SK-N-SH (cell line): ENCODE measurements around the gene GPD1L. TPM values are rescaled to one million over a fixed set of nuclear protein-coding genes. Genes with fewer than 3 reads are reported as not detected.
A peak's percentile ranks its signal among the peaks of the same experiment; 100 is the strongest.

Source experiments
- CTCF ChIA-PET: fragments of 300-600, 350-600 bp; formaldehyde crosslinking; extraction: SDS; loops from one replicate; lab custom pipeline; 2021; lab: Yijun Ruan, JAX
- POLR2A ChIA-PET: fragments of 350-600 bp; sonication (Branson Sonifier 250); formaldehyde crosslinking; extraction: SDS; loops from one replicate; lab custom pipeline; 2020; ENCODE audit warnings: antibody characterized with exemption, inconsistent platforms; lab: Yijun Ruan, JAX
- DNase-seq: peaks from one replicate; pipeline ENCODE4 v3.0.0; 2012
- H2AFZ ChIP-seq: fragments of 200-600 bp; sonication (generic); 2 replicates; pipeline ENCODE4 v1.8.1; 2016; ENCODE audit warnings: antibody characterized with exemption, mild to moderate bottlenecking, low read depth
- H3F3A ChIP-seq: fragments of 200-600 bp; sonication (generic); replicated peaks from 2 replicates; pipeline ENCODE3; 2016; ENCODE audit warnings: antibody characterized with exemption, mild to moderate bottlenecking; ENCODE audit not compliant: insufficient read depth
- H3K27ac ChIP-seq, 2 experiments: fragments of 200-500 bp in 1 of 2; fragments of 200-600 bp in 1 of 2; sonication (Bioruptor generic) in 1 of 2; sonication (generic), shearing (Covaris generic) in 1 of 2; 2 replicates each; pipeline versions ENCODE4 v1.5.1 to v1.6.1; 2014 to 2016; ENCODE audit warnings: low read depth in 2 of 2, inconsistent platforms in 1 of 2, low read length in 1 of 2, mild to moderate bottlenecking in 1 of 2, mixed read lengths in 1 of 2
- H3K27me3 ChIP-seq: fragments of 200-600 bp; sonication (generic), shearing (Covaris generic); 2 replicates; pipeline ENCODE4 v1.6.1; 2016; ENCODE audit warnings: mixed run types; ENCODE audit not compliant: insufficient read depth
- H3K36me3 ChIP-seq, 2 experiments: fragments of 200-500 bp in 1 of 2; fragments of 200-600 bp in 1 of 2; sonication (Bioruptor generic) in 1 of 2; sonication (generic) in 1 of 2; replicated peaks in 1 of 2; 2 replicates each; pipeline versions ENCODE3 to v1.5.1; 2014 to 2016; ENCODE audit warnings: low read length in 1 of 2, mild to moderate bottlenecking in 1 of 2; ENCODE audit not compliant: insufficient read depth in 2 of 2, control insufficient read depth in 1 of 2
- H3K4me1 ChIP-seq, 2 experiments: fragments of 200-500 bp in 1 of 2; fragments of 200-600 bp in 1 of 2; sonication (Bioruptor generic) in 1 of 2; sonication (generic), shearing (Covaris generic) in 1 of 2; 2 replicates each; pipeline versions ENCODE4 v1.5.1 to v1.6.1; 2014 to 2016; ENCODE audit warnings: low read depth in 1 of 2, low read length in 1 of 2, mixed run types in 1 of 2; ENCODE audit not compliant: insufficient read depth in 2 of 2, control insufficient read depth in 1 of 2
- H3K4me2 ChIP-seq: fragments of 200-600 bp; sonication (generic), shearing (Covaris generic); 2 replicates; pipeline ENCODE4 v1.6.1; 2017; ENCODE audit warnings: mixed run types
- H3K4me3 ChIP-seq, 2 experiments: fragments of 200-500 bp in 1 of 2; fragments of 200-600 bp in 1 of 2; sonication (Bioruptor generic) in 1 of 2; sonication (generic), shearing (Covaris generic) in 1 of 2; 2 replicates each; pipeline versions ENCODE4 v1.5.1 to v1.8.1; 2014 to 2016; ENCODE audit warnings: low read depth in 2 of 2, inconsistent platforms in 1 of 2, low read length in 1 of 2, mild to moderate bottlenecking in 1 of 2, mixed read lengths in 1 of 2, moderate library complexity in 1 of 2
- H3K79me2 ChIP-seq: fragments of 200-600 bp; sonication (generic); 2 replicates; pipeline ENCODE4 v1.8.1; 2017; ENCODE audit warnings: mild to moderate bottlenecking; ENCODE audit not compliant: insufficient read depth
- H3K9ac ChIP-seq: fragments of 200-600 bp; sonication (generic); 2 replicates; pipeline ENCODE4 v1.6.1; 2017; ENCODE audit warnings: mixed run types
- H3K9me2 ChIP-seq: fragments of 200-600 bp; sonication (generic); 2 replicates; pipeline ENCODE4 v1.6.1; 2017; ENCODE audit warnings: mixed run types
- H3K9me3 ChIP-seq: fragments of 200-600 bp; sonication (generic); 2 replicates; pipeline ENCODE4 v1.6.1; 2017; ENCODE audit warnings: mixed run types, mild to moderate bottlenecking, moderate library complexity
- H4K20me1 ChIP-seq: fragments of 200-600 bp; sonication (generic); 2 replicates; pipeline ENCODE4 v1.6.1; 2017; ENCODE audit warnings: mild to moderate bottlenecking, mixed run types; ENCODE audit not compliant: insufficient read depth
- GATA2 ChIP-seq: sonication (generic); formaldehyde crosslinking; IDR thresholded peaks from 2 replicates; pipeline ENCODE4 v1.5.0; 2020; ENCODE audit warnings: mild to moderate bottlenecking, missing genetic modification reagents
- PBX3 ChIP-seq: IDR thresholded peaks from 2 replicates; pipeline ENCODE4; 2012
- SIN3A ChIP-seq: IDR thresholded peaks from 2 replicates; pipeline ENCODE4 v1.6.1; 2012; ENCODE audit warnings: low read depth, mild to moderate bottlenecking, low read length, moderate library complexity, borderline replicate concordance
- TCF12 ChIP-seq: IDR thresholded peaks from 2 replicates; pipeline ENCODE4 v1.4.0; 2012
- WGBS: methylation state at CpG from one replicate; pipeline ENCODE4 v1.1.6; 2017; ENCODE audit warnings: low lambda C conversion rate; 5-methylcytosine and 5-hydroxymethylcytosine counted together
- polyA plus RNA-seq, 3 experiments: library from polyadenylated mRNA; depleted of rRNA; stranded (reverse); fragments of >200 nt; gene quantifications; 2 replicates each; pipeline ENCODE4 v1.2.3, GENCODE V29; 2012
- TF ChIP-seq, protein P1 (sequence below): IDR thresholded peaks from 2 replicates; pipeline ENCODE4 v1.6.1; 2012; ENCODE audit warnings: mild to moderate bottlenecking, low read depth, low read length, moderate library complexity
- TF ChIP-seq, protein P2 (sequence below): fragments of 200-600 bp; sonication (generic); IDR thresholded peaks from 2 replicates; pipeline ENCODE4 v1.6.1; 2017; ENCODE audit warnings: antibody characterized with exemption, mild to moderate bottlenecking, moderate library complexity

GPD1L gene
- polyA plus RNA-seq, 1 of the 3 experiments (the other 2 are of a cell fraction): 6.1 TPM

GRCh38 chr3:32153414-32154204 is 47.2 kb downstream of the GPD1L start:
- POLR2A ChIA-PET: no interaction called here
- no peak for DNase-seq
- Histone ChIP-seq H3K4me3 (no peak overlapping the region), H3K4me2 (no peak overlapping the region), H3K79me2 (no peaks in the 10 kb centered on the region), H3K9me3 (no peaks in the 10 kb centered on the region), H2AFZ (no peak overlapping the region), H3F3A (no peaks in the 10 kb centered on the region), H3K27me3 (no peaks in the 10 kb centered on the region), H3K36me3 (no peaks in the 10 kb centered on the region)
- WGBS: 88% methylated on average over 12 of the region's 12 CpGs
- TF ChIP-seq, protein P1, sequence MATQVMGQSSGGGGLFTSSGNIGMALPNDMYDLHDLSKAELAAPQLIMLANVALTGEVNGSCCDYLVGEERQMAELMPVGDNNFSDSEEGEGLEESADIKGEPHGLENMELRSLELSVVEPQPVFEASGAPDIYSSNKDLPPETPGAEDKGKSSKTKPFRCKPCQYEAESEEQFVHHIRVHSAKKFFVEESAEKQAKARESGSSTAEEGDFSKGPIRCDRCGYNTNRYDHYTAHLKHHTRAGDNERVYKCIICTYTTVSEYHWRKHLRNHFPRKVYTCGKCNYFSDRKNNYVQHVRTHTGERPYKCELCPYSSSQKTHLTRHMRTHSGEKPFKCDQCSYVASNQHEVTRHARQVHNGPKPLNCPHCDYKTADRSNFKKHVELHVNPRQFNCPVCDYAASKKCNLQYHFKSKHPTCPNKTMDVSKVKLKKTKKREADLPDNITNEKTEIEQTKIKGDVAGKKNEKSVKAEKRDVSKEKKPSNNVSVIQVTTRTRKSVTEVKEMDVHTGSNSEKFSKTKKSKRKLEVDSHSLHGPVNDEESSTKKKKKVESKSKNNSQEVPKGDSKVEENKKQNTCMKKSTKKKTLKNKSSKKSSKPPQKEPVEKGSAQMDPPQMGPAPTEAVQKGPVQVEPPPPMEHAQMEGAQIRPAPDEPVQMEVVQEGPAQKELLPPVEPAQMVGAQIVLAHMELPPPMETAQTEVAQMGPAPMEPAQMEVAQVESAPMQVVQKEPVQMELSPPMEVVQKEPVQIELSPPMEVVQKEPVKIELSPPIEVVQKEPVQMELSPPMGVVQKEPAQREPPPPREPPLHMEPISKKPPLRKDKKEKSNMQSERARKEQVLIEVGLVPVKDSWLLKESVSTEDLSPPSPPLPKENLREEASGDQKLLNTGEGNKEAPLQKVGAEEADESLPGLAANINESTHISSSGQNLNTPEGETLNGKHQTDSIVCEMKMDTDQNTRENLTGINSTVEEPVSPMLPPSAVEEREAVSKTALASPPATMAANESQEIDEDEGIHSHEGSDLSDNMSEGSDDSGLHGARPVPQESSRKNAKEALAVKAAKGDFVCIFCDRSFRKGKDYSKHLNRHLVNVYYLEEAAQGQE: no peak
- TF ChIP-seq TCF12: no peak
- no peak for TF ChIP-seq GATA2 (CRISPR knock-in tag)
- TF ChIP-seq PBX3: no peak
- TF ChIP-seq, all 33 proteins: peak for 0
- no peaks in the 10 kb centered on the region for H3K9me2 ChIP-seq
- no peaks in the 10 kb centered on the region for H4K20me1 ChIP-seq
- H3K27ac ChIP-seq: no peak overlapping the region
- H3K4me1 ChIP-seq: no peaks in the 10 kb centered on the region
- H3K9ac ChIP-seq: no peak overlapping the region
- CTCF ChIA-PET: interaction anchor here (0.9 to 2.5 kb wide), 3 partner anchors 9 to 603 kb away, joined by 3 to 18 read pairs (median 5); no protein-coding TSS in a partner anchor

DNA sequence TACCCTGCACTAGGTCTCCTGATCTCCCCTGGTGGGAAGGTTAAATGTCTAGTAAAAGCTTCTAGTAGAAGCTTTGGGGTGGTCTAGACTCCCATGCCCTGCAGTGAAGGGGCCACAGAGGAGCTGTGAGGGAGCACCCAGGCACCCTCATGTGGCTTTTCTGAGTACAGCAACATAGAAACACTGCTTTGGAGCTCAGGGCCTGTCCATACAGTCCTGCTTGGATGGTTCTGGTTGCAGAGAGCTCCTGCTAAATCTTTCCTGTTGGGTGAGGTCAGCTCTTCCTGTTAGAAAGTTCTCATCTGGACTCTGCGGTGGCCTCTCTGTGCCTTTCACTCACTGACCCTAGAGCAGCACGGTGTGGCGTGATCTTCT is 47.8 kb downstream of the GPD1L start:
- no peaks in the 10 kb centered on the region for H3K9me2 ChIP-seq
- no peak overlapping the region for H3K9ac ChIP-seq
- ChIA-PET CTCF (interaction anchor here (0.9 to 2.5 kb wide), 4 partner anchors 10 to 604 kb away, joined by 3 to 18 read pairs (median 6); no protein-coding TSS in a partner anchor), POLR2A (no interaction called here)
- 100% methylated on average over 3 of the region's 3 CpGs for WGBS
- H3K9me3 ChIP-seq: no peaks in the 10 kb centered on the region
- no peak overlapping the region for H3K4me2 ChIP-seq
- DNase-seq: no peak
- H3K4me1 ChIP-seq: no peaks in the 10 kb centered on the region
- no peak overlapping the region for H3K27ac ChIP-seq
- H3K36me3 ChIP-seq: no peaks in the 10 kb centered on the region
- no peaks in the 10 kb centered on the region for H3K27me3 ChIP-seq
- no peaks in the 10 kb centered on the region for H3K79me2 ChIP-seq
- H3K4me3 ChIP-seq: no peak overlapping the region
- no peak for TF ChIP-seq SIN3A
- TF ChIP-seq, protein P2, sequence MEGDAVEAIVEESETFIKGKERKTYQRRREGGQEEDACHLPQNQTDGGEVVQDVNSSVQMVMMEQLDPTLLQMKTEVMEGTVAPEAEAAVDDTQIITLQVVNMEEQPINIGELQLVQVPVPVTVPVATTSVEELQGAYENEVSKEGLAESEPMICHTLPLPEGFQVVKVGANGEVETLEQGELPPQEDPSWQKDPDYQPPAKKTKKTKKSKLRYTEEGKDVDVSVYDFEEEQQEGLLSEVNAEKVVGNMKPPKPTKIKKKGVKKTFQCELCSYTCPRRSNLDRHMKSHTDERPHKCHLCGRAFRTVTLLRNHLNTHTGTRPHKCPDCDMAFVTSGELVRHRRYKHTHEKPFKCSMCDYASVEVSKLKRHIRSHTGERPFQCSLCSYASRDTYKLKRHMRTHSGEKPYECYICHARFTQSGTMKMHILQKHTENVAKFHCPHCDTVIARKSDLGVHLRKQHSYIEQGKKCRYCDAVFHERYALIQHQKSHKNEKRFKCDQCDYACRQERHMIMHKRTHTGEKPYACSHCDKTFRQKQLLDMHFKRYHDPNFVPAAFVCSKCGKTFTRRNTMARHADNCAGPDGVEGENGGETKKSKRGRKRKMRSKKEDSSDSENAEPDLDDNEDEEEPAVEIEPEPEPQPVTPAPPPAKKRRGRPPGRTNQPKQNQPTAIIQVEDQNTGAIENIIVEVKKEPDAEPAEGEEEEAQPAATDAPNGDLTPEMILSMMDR: peak; percentile 14; the same call in 1 of the 2 replicates
- H3F3A ChIP-seq: no peaks in the 10 kb centered on the region
- H4K20me1 ChIP-seq: no peaks in the 10 kb centered on the region
- no peak overlapping the region for H2AFZ ChIP-seq
